ENCODE measurements around the gene BMPR1B. TPM values are rescaled to one million over a fixed set of nuclear protein-coding genes. Genes with fewer than 3 reads are reported as not detected.

The BMPR1B gene
- total RNA-seq, 3 donors from 2014 or later (not counting 1 experiment from before 2014, with no cell fraction given), result 0.25 TPM; not detected in 2

GRCh38 chr4:95066050-95066449 lies 308.3 kb downstream of the BMPR1B start:
- no peaks in the 10 kb centered on the region for H3K36me3 Mint-ChIP-seq
- no peak overlapping the region for H3K27ac Mint-ChIP-seq
- peaks cover 3% of the 10 kb centered on the region for H3K4me1 ChIP-seq (ENCODE audit: control insufficient read depth, insufficient read depth, low read length)
- no peaks in the 10 kb centered on the region for H3K27me3 ChIP-seq (ENCODE audit: control insufficient read depth, insufficient read depth, low read length)
- no peak overlapping the region for H3K4me3 Mint-ChIP-seq
- no peak overlapping the region for H3K4me3 ChIP-seq (ENCODE audit: low read length)
- H3K4me1 Mint-ChIP-seq, result peaks cover 29 to 33% of the 10 kb centered on the region in 2 donors
- no peaks in the 10 kb centered on the region for H3K27me3 Mint-ChIP-seq (ENCODE audit: low read depth in 2 of 2)
- no peak for TF ChIP-seq CTCF (IDR thresholded peaks at IDR 0.05)
- intact Hi-C loops (cut with micrococcal nuclease), result no loop called here
- no peaks in the 10 kb centered on the region for H3K36me3 ChIP-seq (ENCODE audit: control insufficient read depth, insufficient read depth, low read length)
- no peak for ATAC-seq
- H3K27ac ChIP-seq (ENCODE audit: low read length), result no peak overlapping the region
- H3K9me3 ChIP-seq (ENCODE audit: control insufficient read depth, insufficient read depth, low read length), result no peaks in the 10 kb centered on the region
- no peak for DNase-seq
- WGBS (ENCODE audit: insufficient coverage), result 20% methylated on average over 1 of the region's 1 CpG
- H3K9me3 Mint-ChIP-seq, result peaks cover 0 to 2% of the 10 kb centered on the region in 2 donors

GRCh38 chr4:95068401-95068800 lies 310.6 kb downstream of the BMPR1B start:
- Mint-ChIP-seq H3K36me3 (no peaks in the 10 kb centered on the region), H3K4me3 (peak overlapping the region; percentile 47), H3K27me3 (ENCODE audit: low read depth in 2 of 2) (no peaks in the 10 kb centered on the region), H3K4me1 (peaks cover 29 to 33% of the 10 kb centered on the region in 2 donors), H3K9me3 (peaks cover 0 to 2% of the 10 kb centered on the region in 2 donors), H3K27ac (peak overlapping the region; percentile 45 to 62)
- WGBS (ENCODE audit: insufficient coverage), result 94% methylated on average over 1 of the region's 1 CpG
- DNase-seq, result no peak
- intact Hi-C loops (cut with micrococcal nuclease), result no loop called here
- Histone ChIP-seq H3K9me3 (ENCODE audit: control insufficient read depth, insufficient read depth, low read length) (no peaks in the 10 kb centered on the region), H3K36me3 (ENCODE audit: control insufficient read depth, insufficient read depth, low read length) (no peaks in the 10 kb centered on the region), H3K27ac (ENCODE audit: low read length) (no peak overlapping the region), H3K4me3 (ENCODE audit: low read length) (no peak overlapping the region), H3K4me1 (ENCODE audit: control insufficient read depth, insufficient read depth, low read length) (peaks cover 3% of the 10 kb centered on the region), H3K27me3 (ENCODE audit: control insufficient read depth, insufficient read depth, low read length) (no peaks in the 10 kb centered on the region)
- TF ChIP-seq CTCF (IDR thresholded peaks at IDR 0.05), result no peak
- no peak for ATAC-seq

- WGBS (ENCODE audit: insufficient coverage), result 14% methylated on average over 2 of the region's 2 CpGs
- no peak for TF ChIP-seq CTCF (IDR thresholded peaks at IDR 0.05)
- Histone ChIP-seq H3K27ac (ENCODE audit: low read length) (no peak overlapping the region), H3K4me3 (ENCODE audit: low read length) (no peak overlapping the region), H3K27me3 (ENCODE audit: control insufficient read depth, insufficient read depth, low read length) (no peaks in the 10 kb centered on the region), H3K9me3 (ENCODE audit: control insufficient read depth, insufficient read depth, low read length) (no peaks in the 10 kb centered on the region), H3K36me3 (ENCODE audit: control insufficient read depth, insufficient read depth, low read length) (no peaks in the 10 kb centered on the region), H3K4me1 (ENCODE audit: control insufficient read depth, insufficient read depth, low read length) (peaks cover 3% of the 10 kb centered on the region)
- ATAC-seq, result peak; percentile 44 to 85 (median 77)
- H3K27ac Mint-ChIP-seq, result peak overlapping the region; percentile 45 to 62
- intact Hi-C loops (cut with micrococcal nuclease), result no loop called here
- DNase-seq, result no peak
- no peaks in the 10 kb centered on the region for H3K36me3 Mint-ChIP-seq
- H3K27me3 Mint-ChIP-seq (ENCODE audit: low read depth in 2 of 2), result no peaks in the 10 kb centered on the region
- H3K4me3 Mint-ChIP-seq, result peak overlapping the region; percentile 47
- H3K4me1 Mint-ChIP-seq, result peaks cover 29 to 33% of the 10 kb centered on the region in 2 donors
- peaks cover 0 to 2% of the 10 kb centered on the region in 2 donors for H3K9me3 Mint-ChIP-seq
These were observed 311.2 kb downstream of the BMPR1B start for GRCh38 chr4:95068818-95069478.

DNA sequence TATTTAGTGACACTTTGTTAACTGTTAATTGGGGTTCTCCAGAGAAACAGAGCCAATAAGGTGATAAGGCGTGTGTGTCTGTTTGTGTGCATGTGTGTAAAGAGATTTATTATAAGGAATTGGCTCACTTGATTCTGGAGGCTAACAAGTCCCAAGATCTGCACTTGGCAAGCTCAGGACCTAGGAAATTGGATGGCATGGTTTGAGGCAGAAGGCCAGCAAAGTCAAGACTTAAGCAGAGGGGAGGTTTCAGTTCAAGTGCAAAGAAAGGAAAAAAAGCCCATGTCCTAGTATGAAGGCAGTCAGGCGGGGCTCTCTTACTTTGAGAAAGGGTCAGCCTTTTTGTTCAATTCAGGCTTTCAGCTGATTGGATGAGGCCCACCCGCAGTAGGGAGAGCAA lies 314.1 kb downstream of the BMPR1B start:
- Histone ChIP-seq H3K4me1 (ENCODE audit: control insufficient read depth, insufficient read depth, low read length) (peaks cover 3% of the 10 kb centered on the region), H3K4me3 (ENCODE audit: low read length) (no peak overlapping the region), H3K36me3 (ENCODE audit: control insufficient read depth, insufficient read depth, low read length) (no peaks in the 10 kb centered on the region), H3K9me3 (ENCODE audit: control insufficient read depth, insufficient read depth, low read length) (no peaks in the 10 kb centered on the region), H3K27ac (ENCODE audit: low read length) (no peak overlapping the region), H3K27me3 (ENCODE audit: control insufficient read depth, insufficient read depth, low read length) (no peaks in the 10 kb centered on the region)
- no peaks in the 10 kb centered on the region for H3K36me3 Mint-ChIP-seq
- no peaks in the 10 kb centered on the region for H3K27me3 Mint-ChIP-seq (ENCODE audit: low read depth in 2 of 2)
- DNase-seq (no peak), ATAC-seq (no peak)
- WGBS (ENCODE audit: insufficient coverage), result 87% methylated on average over 3 of the region's 3 CpGs
- H3K4me3 Mint-ChIP-seq, result no peak overlapping the region
- H3K4me1 Mint-ChIP-seq, result peaks cover 28 to 29% of the 10 kb centered on the region in 2 donors
- H3K27ac Mint-ChIP-seq, result no peak overlapping the region
- no peak for TF ChIP-seq CTCF (IDR thresholded peaks at IDR 0.05)
- intact Hi-C loops (cut with micrococcal nuclease), result no loop called here
- peaks cover 0 to 2% of the 10 kb centered on the region in 2 donors for H3K9me3 Mint-ChIP-seq

Data from natural killer cell (primary cell).